Measurements from ENCODE around the gene CCDC9B. TPM values are rescaled to one million over a fixed set of nuclear protein-coding genes. Genes with fewer than 3 reads are reported as not detected.

CCDC9B gene
- polyA plus RNA-seq (ENCODE audit: insufficient read length in 4 of 4): 10 to 100 TPM in 1 of 4 donors, 1 to 10 TPM in 3; 4.0 to 14.7 (median 8.0) TPM

GRCh38 chr15:40340740-40341400 is at the start of gene CCDC9B:
Gene CCDC9B (minus strand): TSS chr15:40340939. CDS start chr15:40340819, 120 bp downstream.
- DNase-seq (ENCODE audit: low read depth in 4 of 4, low spot score in 2 of 4): no peak

DNA sequence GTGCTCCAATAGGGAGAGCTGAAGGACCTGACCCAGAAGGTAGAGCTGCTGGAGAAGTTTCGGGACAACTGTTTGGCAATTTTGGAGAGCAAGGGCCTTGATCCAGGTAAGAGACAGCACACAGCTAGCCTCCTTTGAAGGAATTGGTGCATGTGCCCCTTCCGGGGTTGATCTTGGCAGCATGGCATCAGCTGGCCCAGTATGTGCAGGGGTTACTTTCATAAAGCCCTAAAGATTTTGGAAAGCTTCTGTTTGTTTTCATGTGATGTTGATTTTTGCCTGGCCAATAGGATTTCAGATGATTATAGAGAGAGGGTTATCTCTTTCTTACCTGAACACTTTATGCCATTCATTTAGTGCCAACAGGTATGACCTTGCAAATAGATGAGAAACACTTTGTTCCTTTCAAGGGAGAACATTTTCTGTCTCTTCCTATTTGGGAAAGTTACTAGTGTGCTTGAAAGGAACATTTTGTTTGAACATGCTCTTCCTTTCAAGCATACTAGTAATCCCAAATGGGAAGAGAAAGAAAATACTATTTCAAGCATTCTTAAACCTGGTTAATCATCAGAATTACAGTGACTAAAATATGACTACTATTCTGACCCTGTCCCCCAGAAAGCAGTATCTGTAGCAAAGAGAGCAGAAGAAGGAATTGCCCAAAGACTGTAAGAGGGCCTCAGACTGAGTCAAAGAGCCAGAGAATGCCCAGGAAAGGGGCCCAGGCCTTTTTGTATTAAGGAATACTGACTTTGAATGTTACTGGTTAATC is 49.3 kb upstream of the CCDC9B start:
- DNase-seq (ENCODE audit: low read depth in 4 of 4, low spot score in 2 of 4): no peak

GRCh38 chr15:40388941-40389823 is 48.4 kb upstream of the CCDC9B start:
- DNase-seq (ENCODE audit: low read depth in 4 of 4, low spot score in 2 of 4): no peak

DNA sequence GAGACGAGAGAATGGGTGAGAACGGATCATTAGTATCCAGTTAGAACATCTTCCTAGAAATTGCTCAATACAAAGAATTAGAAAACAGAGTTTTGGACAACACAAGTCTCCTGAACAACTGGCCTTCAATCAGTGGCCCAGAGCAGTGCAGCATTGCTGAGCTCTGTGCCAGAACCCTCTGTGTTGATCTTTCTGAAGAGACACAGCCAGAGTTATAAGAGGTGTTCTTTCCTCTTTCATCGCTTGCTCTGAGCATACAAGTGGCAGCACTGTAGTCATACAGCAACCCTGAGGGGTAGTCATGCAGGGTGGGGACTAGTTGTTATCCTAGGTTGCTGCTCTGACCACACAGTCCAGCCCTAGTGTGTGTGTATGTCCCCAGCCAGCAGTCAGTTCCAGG is 45.7 kb upstream of the CCDC9B start:
- DNase-seq (ENCODE audit: low read depth in 4 of 4, low spot score in 2 of 4): no peak

- DNase-seq (ENCODE audit: low read depth in 4 of 4, low spot score in 2 of 4): peak; percentile 68 to 92 (median 80)
Observed at GRCh38 chr15:40382580-40383456, 42.1 kb upstream of the CCDC9B start, which contains the start of gene KNSTRN. Gene KNSTRN (plus strand): TSS chr15:40382721. CDS start chr15:40382836, 115 bp downstream.

GRCh38 chr15:40381818-40382529 is 41.2 kb upstream of the CCDC9B start:
- no peak for DNase-seq (ENCODE audit: low read depth in 4 of 4, low spot score in 2 of 4)

DNA sequence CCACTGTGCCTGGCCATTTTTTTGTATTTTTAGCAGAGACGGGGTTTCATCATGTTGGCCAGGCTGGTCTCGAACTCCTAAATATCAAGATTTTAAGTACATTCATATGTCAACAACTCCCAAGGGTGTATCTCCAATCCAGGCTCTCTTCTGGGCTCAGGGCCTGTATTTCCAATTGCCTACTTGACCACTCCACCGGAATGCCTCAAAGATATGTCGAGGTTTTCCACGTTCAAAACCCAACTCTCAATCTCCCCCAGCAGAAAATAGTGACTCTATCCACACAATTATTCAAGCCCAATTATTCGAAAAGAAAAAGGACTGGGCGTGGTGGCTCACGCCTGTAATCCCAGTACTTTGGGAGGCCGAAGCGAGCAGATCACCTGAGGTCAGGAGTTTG is 39.9 kb upstream of the CCDC9B start:
- no peak for DNase-seq (ENCODE audit: low read depth in 4 of 4, low spot score in 2 of 4)

DNA sequence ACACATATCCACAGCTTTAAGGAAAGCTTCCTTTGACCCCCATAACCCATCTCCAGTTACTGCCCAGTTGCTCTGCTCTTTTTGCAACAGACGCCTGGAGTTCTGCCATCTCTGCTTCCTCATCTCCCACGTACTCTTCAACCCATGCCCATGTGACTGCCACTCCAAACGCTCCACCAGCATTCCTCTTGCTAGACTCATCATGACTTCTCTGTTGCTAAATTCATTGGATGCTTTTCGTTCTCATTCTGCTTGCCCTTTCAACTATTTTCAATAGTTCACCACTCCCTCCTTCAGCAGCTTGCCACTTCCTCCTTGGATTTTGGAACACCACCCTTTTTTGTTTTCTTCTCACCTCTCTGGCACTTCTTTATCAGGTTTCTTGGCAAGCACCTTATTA is 39.1 kb upstream of the CCDC9B start:
- no peak for DNase-seq (ENCODE audit: low read depth in 4 of 4, low spot score in 2 of 4)

DNA sequence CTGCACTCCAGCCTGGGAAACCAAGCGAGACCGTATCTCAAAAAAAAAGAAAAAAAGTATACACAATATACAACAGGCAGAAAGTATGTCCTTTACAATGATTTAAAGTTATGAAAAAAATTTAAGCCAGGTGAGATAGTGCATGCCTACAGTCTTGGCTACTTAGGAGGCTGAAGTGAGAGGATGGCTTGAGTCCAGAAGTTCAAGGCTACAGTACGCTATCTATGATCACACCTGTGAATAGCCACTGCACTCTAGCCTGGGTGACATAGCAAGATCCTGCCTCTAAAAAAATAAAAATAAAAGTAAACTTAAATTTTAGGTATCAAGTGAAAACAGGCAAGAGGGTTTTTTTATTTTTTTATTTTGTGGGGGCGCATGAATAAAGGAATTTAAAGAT is 38.6 kb upstream of the CCDC9B start:
- no peak for DNase-seq (ENCODE audit: low read depth in 4 of 4, low spot score in 2 of 4)

GRCh38 chr15:40377606-40378005 is 36.9 kb upstream of the CCDC9B start:
- DNase-seq (ENCODE audit: low read depth in 4 of 4, low spot score in 2 of 4): no peak

DNA sequence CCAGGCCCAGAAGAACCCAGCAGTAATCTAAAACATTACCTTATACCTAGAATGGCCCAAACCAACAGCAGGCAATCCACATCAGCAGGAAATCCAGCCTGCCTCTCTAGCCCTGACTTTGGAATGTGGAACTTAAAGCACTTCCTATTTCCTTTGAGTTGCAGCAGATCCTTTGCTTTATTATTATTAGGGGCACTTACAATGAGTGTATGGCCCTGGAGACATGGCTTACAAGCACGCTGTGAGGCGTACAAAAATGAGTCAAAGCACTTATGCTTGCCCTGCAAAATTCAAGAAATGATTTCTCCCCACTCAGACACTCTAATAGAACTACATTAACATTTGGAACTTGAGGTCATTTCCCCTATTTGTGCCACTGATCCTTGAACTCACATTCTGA is 32.2 kb upstream of the CCDC9B start:
- no peak for DNase-seq (ENCODE audit: low read depth in 4 of 4, low spot score in 2 of 4)

DNA sequence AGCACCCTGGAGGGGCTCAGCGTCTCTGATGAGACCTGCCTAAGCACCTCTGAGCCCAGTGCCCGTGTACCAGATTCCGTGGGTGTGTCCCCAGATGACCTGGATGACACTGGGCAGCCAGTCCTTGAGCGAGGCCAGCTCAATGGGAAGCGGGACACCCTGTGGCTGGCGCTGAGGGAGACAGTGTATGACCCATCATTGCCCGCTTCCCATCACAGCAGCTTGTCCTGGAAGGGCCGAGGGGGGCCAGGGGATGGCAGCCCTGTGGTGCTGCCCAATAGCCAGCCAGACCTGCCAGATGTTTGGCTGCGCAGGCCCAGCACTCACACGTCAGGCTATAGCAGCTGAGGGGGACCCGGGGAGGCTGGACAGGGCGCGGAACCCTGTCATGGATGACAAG is 29.2 kb upstream of the CCDC9B start:
- no peak for DNase-seq (ENCODE audit: low read depth in 4 of 4, low spot score in 2 of 4)

GRCh38 chr15:40369474-40369869 is 28.7 kb upstream of the CCDC9B start:
- no peak for DNase-seq (ENCODE audit: low read depth in 4 of 4, low spot score in 2 of 4)

DNA sequence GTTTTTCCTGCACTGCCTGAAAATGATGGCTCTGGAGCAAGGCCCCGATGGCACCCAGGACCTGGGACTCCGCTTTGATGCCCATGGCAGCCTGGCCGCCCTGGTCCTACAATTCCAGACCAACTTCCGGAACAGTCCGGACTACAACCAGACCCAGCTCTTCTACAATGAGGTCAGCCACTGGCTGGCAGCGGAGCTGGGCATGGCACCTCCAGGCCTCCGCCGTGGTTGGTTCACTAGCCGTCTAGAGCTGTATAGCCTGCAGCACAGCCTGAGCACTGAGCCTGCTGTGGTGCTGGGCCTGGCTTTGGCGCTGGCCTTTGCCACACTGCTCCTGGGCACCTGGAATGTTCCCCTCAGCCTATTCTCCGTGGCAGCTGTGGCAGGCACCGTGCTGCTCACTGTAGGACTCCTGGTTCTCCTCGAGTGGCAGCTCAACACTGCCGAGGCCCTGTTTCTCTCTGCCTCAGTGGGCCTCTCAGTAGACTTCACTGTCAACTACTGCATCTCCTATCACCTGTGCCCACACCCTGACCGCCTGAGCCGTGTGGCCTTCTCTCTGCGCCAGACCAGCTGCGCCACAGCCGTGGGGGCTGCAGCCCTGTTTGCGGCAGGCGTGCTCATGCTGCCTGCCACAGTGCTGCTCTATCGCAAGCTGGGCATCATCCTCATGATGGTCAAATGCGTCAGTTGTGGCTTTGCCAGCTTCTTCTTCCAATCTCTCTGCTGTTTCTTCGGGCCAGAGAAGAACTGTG is 28.2 kb upstream of the CCDC9B start:
- no peak for DNase-seq (ENCODE audit: low read depth in 4 of 4, low spot score in 2 of 4)

DNA sequence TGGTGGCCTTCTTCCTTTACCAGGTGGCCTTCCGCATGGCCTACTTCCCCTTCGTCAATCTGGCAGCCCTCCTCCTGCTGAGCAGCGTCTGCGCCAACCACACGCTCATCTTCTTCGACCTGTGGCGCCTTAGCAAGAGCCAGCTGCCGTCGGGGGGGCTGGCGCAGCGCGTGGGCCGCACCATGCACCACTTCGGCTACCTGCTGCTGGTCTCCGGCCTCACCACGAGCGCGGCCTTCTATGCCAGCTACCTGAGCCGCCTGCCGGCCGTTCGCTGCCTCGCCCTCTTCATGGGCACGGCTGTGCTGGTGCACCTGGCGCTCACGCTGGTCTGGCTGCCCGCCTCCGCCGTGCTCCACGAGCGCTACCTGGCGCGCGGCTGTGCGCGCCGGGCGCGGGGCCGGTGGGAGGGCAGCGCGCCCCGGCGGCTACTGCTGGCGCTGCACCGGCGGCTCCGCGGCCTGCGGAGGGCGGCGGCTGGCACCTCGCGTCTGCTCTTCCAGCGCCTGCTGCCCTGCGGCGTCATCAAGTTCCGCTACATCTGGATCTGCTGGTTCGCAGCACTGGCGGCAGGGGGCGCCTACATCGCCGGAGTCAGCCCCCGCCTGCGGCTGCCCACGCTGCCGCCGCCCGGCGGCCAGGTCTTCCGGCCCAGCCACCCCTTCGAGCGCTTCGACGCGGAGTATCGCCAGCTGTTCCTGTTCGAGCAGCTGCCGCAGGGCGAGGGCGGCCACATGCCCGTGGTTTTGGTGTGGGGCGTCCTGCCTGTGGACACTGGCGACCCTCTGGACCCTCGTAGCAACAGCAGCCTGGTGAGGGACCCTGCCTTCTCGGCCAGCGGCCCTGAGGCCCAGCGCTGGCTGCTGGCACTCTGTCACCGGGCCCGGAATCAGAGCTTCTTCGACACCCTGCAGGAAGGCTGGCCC is 27.2 kb upstream of the CCDC9B start:
- DNase-seq (ENCODE audit: low read depth in 4 of 4, low spot score in 2 of 4): peak in 2 of 4 donors; percentile 67 to 78

GRCh38 chr15:40367371-40367685 is 26.6 kb upstream of the CCDC9B start:
- no peak for DNase-seq (ENCODE audit: low read depth in 4 of 4, low spot score in 2 of 4)

GRCh38 chr15:40366457-40367370 is 26.0 kb upstream of the CCDC9B start:
- no peak for DNase-seq (ENCODE audit: low read depth in 4 of 4, low spot score in 2 of 4)

Measured in left renal cortex interstitium (tissue), 4 donors.